ENCODE measurements around the gene VAC14.
"Not testable (repeated sequence)": the region's sequence is repeated elsewhere in the genome, so short reads cannot be mapped to it uniquely, and the experiment has no call there.

Gene VAC14

DNA sequence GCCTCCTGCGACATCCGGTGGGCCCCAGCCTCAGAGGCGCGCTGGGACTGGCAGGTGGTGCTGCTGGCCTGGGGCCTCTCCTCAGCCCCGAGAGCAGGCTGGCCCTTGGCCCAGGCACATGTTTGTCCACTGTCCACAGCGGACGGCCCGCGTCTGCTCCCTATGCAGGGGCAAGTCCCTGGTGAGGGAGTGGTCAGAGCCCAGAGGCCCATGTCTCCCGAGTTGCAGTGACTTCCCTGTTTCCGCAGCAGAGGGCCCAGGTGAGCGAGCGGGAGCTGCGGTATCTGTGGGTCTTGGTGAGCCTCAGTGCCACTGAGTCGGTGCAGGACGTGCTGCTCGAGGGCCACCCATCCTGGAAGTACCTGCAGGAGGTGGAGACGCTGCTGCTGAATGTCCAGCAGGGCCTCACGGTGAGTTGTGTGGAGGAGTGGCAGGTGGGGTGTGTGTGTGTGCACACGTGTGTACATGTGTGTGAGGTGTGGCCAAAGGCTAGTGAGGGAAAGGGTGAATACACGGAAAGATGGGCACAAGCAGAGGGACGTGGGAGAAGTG, 144.2 kb downstream of the VAC14 start:
- no peak for DNase-seq

DNA sequence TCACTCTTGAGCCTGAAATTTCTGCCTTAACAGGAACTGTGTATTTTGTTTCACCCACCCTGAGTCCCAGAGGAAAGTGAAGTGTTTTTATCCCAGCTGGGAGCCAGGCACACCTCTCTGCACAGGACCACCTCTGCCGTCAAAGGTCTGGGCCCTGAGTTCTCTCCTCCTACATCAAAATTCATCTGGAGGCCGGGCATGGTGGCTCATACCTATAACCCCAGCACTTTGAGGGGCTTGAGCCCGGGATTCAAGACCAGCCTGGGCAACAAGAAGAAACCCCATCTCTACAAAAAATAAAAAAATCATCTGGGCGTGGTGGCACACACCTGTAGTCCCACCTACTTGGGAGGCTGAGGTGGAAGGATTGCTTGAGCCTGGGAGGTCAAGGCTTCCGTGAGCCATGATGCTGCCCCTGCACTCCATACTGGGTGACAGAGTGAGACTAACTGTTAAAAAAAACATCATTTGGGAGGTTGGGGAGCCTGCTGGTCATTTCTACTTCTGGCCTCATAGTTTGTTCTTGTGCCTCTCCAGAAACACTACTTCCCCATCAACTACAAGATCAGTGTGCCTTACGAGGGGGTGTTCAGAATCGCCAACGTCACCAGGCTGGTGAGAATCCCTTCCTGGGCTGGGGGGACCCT, 144.8 kb downstream of the VAC14 start:
- DNase-seq, result no peak

DNA sequence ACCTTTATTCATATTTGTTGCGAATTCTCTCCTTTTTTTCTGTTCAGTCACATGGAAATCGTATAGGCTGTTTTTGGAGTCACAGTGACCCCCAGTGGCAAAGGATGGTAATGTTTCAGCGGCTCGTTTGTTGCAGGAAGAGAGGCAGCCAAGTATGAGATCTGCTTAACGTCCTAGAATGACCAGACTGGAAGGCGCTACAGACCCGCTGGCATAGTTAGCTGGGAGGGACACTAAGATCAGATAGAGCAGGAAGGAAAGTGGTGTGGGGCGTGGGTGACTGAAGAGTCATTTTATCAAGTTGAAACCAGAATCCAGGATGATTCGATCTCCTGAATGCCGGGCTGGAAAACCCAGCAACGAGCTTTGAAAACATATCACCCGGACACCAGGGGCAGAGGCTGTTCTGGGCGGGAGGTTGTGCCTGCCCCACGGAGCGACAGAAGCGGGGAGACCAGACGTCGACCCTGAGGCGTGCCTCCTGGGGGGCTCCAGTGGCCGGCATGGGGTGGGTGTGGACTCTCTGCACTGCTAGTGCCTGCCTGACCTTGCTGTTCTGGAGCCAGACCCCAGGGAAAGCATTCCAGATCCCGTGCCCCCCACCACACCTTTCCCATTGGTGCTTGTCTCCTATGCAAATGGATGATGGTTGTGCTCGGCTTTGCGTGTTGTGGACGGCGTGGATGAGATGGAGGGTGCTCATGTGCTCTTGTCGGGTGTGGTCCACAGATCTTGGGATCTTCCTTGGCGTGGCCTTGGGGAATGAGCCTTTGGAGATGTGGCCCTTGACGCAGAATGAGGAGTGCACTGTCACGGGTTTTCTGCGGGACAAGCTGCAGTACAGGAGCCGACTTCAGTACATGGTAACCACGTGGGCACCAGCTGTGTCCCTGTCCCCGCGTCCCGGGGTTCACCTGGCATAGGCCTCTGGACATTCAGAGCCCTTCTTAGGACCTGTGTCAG, 146.9 kb downstream of the VAC14 start:
- peak; percentile 63 for DNase-seq

DNA sequence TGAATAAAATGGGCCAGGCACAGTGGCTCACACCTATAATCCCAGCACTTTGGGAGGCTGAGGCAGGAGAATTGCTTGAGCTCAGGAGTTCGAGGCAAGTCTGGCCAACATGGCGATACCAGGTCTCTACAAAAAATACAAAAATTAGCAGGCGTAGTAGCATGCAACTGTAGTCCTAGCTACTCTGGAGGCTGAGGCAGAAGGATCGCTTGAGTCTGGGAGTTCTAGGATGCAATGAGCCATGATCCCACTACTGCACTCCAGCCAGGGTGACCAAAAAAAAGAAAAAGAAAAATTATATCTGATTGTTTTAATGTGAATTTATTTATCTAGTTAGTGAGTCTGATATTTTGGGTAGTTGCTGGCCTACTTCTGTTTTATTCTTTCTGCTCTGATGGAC, 147.6 kb downstream of the VAC14 start:
- DNase-seq, result no peak

DNA sequence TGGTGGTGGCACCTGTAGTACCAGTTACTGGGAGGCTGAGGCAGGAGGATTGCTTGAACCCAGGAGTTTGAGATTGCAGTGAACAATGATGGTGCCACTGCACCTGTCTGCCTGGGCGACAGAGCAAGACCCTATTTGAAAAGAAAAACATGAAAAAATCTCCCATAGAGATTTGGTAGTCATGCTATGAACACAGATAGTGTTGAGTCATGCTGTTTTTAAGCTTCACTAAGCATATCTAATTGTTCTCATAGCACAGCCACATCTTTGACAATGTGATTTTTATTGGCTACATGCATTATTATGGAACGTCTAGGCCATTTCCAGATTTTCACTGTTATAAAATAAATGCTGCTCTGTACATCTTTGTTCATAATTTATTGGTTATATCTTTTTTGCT, 148.6 kb downstream of the VAC14 start:
- no peak for DNase-seq

DNA sequence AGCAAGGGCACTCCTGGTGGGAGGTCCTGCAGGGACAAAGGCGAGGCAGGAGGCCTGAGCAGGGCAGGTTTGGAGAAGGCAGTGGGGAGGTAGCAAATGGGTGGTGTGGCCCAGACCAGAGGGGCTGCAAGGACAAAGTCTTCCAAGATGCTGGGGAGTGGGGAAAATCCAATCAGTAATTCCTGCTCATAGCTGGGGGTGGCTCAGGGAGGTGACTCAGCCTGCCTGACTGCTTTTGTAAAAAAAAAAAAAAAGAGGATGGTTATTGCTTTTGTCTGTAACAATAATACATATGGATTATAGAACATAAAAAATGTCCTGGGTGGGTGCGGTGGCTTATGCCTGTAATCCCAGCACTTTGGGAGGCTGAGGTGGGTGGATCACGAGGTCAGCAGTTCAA, 149.4 kb downstream of the VAC14 start:
- no peak for DNase-seq

DNA sequence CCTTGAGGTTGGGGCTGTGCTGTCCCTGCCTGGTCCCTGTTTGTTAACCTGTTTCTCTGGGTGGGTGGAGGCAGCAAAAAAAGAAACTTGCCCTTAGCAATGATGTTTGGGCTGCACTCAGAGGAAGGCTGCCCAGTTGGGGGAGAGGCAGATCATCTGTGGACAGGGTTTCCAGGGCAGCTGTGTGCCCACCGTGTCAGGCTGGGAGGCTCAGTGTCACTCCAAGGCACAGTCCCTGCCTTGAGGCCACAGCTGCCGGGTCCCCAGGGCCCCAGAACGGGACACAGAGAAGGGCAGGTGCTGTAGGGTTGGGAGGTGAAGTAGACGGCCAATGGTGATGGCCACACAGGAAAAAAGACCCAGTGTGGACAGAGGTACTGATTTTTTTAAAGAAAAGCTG, 150.7 kb downstream of the VAC14 start:
- no peak for DNase-seq

DNA sequence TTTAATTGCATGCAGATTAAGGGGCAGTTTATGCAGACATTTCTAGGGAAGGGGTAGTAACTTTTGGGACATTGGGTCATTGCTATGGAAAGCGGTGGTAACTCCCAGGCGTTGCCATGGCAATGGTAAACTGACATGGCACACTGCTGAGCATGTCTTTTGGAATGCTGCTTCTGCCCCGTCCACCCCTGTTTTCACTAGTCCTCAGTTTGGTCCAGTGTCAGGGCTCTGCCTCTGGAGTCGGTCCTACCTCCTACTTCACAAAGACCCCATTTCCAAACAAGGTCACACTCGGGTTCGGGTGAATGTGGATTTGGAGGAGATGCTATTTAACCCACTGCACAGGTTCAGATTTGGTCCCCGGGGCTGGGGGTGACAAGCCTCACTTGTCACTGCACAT, 151.7 kb downstream of the VAC14 start:
- DNase-seq, result no peak

DNA sequence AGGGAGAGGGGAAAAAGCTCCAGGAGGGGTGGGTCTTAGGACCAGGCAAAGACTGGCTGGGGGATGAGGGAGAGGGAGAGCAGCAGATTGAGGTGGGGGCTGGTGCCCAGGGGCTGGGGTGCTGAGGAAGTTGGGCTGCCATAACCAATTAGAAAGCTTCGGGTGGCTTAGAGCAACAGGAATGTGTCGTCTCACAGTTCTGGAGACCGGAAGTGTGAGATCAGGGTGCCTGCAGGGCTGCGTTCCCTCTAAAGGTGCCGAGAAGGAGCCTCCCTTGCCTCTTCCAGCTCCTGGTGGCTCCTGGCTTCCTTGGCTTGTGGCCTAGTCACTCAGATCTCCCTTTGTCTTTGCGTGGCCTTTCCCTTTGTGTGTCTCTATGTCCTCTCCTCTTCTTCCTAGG, 152.4 kb downstream of the VAC14 start:
- DNase-seq, result no peak

DNA sequence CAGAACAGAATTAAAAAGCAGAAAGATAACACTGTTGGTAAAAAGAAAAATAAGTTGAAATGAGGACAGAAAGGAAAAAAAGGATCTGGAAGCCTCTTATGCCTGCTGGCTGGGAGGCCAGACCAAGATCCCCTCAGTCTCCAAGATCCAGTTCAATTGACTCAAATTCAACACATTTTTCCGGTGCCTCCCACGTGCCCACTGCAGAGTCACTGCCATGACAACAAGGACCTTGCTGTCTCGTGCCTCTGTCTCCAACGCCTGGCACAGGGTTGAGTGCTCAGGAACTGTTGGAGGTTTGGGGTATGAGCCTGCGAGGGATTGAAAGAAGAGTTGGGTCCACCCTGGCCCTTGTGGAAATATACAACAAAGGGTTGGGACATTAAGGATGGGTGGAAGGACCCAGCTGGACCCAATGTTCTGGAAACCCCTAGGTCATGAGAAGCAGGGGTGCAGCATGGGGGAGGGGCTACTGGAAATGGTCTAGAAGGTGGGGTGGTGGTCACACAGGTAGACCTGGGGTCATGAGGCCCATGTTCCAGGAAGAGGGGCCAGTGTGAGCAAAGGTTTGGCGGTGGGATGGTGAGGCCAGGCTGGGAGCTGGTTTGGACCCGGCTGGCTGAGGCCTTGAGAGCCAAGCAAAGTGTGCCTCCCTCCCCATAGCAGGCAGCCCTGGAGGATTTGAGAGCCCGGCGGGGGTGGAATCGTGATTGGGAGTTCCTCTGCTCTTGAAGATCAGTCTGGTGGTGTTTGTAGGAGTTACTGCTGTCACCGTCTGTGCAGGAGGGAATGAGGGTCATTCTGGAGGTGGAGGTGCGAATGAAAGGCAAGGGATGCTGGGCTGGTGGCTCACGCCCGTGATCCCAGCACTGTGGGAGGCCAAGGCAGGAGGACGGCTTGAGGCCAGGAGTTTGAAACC, 153.3 kb downstream of the VAC14 start:
- no peak for DNase-seq

DNA sequence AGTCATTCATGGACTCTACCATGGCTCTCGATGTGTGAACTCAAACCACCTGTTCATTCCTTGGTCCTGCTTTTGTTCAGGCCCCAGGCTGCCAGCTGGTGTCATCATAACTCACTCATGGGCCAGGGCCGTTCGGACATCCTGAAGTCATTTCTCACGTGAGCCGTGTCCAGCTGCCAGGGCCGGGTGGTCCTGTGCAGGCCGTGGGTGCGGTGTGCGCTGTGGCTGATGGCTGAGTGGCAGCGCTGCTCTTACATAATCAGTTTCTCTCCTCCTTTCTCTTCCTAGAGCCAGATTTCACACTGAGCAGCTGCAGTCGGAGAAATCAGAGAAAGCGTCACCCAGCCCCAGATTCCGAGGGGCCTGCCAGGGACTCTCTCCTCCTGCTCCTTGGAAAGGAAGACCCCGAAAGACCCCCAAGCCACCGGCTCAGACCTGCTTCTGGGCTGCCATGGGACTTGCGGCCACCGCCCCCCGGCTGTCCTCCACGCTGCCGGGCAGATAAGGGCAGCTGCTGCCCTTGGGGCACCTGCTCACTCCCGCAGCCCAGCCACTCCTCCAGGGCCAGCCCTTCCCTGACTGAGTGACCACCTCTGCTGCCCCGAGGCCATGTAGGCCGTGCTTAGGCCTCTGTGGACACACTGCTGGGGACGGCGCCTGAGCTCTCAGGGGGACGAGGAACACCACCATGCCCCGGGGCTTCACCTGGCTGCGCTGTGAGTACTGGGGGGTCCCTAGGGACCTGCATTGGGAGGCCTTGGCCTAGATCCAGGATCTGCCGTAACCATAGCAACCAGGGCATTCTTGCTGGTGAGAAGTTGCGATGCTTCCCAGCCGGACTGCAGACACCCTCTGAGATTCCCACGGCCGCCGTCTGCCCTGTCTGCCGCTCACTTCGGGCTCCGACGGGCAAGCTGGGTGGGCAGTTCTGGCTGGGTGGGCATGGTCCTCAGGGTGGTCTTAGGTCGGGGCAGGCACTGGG, 154.4 kb downstream of the VAC14 start, which contains the start of gene IL34:
TSS of gene IL34 (plus strand) at position 300 of the 982 bp plus-strand sequence. CDS start at position 689, 389 bp downstream.
- no peak for DNase-seq

DNA sequence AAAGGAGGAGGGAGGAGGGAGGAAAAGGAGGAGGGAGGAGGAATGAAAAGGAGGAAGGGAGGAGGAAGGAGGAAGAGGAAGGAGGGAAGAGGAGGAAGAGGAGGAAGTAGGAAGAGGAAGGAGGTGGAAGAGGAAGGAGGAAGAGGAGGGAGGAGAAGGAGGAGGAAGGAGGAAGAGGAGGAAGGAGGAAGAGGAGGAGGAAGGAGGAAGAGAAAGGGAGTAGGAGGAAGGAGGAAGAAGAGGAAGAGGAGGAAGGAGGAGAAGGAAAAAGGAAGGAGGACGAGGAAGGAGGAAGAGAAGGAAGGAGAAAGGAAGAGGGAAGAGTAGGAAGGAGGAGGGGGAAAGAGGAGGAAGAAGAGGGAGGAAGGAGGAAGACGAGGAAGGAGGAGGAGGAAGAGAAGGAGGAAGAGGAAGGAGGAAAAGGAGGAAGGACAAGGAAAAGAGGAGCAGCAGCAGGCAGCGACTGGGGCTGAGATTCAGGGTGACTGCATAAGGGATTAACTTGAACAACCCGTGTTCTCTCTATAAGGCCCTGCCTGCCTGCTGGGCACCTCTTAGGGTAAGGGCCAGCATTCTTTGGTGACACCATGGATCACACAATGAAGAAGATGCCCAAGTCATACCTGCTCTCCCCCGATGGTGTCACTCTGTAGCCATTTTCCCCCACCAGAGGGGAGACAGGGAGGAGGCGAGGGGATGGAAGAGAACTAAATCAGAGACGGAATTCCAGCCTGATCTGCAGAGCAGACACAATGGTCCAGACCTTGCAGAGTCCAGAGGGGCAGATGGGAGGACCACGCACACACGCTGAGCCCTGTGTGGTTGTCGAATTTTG, 156.0 kb downstream of the VAC14 start:
- no peak for DNase-seq

DNA sequence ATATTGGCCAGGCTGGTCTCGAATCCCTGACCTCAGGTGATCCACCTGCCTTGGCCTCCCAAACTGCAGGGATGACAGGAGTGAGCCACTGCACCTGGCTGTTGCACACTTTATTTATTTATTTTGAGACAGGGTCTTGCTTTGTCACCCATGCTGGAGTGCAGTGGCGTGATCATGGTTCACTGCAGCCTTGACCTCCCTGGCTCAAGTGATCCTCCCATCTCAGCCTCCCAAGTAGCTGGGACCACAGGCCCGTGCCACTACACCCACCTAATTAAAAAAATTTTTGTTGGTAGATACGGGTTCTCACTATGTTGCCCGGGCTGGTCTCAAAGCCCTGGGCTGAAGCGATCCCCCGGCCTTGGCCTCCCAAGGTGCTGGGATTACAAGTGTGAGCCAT, 157.7 kb downstream of the VAC14 start:
- DNase-seq, result not testable (repeated sequence)

DNA sequence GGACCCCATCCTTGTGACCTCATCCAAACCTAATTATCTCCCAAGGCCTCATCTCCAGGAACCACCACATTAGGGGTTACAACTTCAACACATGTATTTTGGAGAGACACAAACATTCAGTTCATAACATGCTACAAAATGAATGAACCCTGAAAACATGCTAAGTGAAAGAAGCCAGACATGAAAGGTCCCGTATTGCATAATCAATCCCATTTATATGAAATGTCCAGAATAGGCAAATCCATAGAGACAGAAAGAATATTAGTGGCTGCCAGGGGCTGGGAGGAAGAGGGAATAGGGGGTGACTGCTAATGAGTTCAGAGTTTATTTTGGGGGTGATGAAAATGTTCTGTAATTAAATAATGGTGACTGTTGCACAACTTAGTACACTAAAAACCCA, 158.3 kb downstream of the VAC14 start:
- no peak for DNase-seq

DNA sequence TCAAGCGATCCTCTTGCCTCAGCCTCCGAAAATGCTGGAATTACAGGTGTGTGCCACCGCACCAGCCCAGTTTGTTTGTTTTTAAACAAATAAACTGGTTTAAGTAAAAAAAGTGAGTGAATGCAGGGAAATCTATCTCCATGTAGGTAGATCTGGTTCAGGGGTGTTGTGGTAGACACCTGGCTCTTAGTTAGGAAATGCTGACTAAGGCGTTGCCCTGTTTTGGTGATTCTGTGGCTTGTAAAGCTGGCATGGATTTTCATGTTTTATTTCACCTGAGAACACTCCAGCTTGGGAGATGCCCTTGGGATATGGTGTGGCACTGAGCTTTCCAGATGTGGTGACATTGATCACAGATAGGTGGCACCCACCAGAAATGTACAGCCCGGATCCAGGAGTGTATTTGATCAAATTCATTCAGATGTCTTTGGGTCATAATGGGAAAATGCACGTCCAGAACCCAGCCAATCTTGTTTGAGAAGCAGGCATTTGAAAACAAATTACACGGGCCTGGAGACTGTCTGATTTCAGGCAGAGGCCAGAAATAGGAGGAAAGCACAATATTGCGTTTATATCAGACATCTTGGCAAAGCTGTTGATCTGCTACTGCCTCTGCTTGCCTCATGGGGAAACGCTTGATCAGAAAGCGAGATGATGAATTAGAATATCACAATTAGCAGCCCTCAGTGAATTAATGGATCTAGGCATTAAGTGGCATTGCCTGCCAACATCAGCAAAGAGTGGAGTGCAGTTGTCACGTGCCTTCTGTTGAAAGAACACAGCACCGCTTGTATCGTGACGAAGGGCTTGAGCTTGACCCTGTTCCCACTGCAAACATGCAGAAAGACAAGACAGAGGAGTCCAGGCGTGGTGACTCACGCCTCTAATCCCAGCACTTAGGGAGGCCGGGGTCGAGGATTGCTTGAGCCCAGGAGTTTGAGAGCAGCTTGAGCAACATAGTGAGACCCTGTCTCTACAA, 161.9 kb downstream of the VAC14 start:
- no peak for DNase-seq

Measured in CD4-positive, alpha-beta T cell treated with Interleukin-15 for 1 hour (primary cell).